ENCODE results near the gene ZMYND11. TPM values are rescaled to one million over a fixed set of nuclear protein-coding genes. Genes with fewer than 3 reads are reported as not detected.

The ZMYND11 gene
- 37.0 and 41.4 TPM in 2 replicates for polyA plus RNA-seq (2014; cell fraction: cytosol; rRNA removed)
- polyA plus RNA-seq (2014; cell fraction: nucleus; rRNA removed): 42.4 and 46.0 TPM in 2 replicates

DNA sequence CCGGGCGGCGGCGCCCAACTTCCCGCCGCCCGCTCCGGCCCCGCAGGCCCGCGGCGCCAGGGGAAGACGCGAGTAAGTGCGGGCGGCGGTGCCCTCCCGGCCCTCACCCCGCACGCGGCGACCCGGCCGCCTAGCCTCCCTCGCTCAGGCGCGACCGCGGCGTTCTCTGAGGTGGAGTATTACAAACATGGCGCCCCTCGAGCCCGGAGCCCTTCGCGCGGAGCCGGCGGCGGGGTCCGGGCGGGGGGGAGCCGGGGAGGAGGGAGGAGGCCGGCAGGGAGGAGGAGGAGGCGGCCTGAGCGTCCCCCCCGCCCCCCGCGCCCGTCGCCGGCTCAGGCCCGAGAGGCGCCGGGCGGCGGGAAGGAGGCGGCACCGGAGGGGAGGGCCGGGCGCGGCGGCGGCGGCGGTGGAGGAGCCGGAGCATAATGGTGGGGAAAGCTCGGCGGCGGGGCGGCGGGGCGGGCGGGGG is at the start of gene ZMYND11:
Gene ZMYND11, plus strand, starts transcription at position 324 of the 469 bp plus-strand sequence. CDS start 44,558 bp downstream, outside the sequence.
- DNase-seq (ENCODE audit: low spot score): peak; percentile 57

GRCh38 chr10:86031-86430 is 49.2 kb upstream of the ZMYND11 start:
- no peak for DNase-seq (ENCODE audit: low spot score)

DNA sequence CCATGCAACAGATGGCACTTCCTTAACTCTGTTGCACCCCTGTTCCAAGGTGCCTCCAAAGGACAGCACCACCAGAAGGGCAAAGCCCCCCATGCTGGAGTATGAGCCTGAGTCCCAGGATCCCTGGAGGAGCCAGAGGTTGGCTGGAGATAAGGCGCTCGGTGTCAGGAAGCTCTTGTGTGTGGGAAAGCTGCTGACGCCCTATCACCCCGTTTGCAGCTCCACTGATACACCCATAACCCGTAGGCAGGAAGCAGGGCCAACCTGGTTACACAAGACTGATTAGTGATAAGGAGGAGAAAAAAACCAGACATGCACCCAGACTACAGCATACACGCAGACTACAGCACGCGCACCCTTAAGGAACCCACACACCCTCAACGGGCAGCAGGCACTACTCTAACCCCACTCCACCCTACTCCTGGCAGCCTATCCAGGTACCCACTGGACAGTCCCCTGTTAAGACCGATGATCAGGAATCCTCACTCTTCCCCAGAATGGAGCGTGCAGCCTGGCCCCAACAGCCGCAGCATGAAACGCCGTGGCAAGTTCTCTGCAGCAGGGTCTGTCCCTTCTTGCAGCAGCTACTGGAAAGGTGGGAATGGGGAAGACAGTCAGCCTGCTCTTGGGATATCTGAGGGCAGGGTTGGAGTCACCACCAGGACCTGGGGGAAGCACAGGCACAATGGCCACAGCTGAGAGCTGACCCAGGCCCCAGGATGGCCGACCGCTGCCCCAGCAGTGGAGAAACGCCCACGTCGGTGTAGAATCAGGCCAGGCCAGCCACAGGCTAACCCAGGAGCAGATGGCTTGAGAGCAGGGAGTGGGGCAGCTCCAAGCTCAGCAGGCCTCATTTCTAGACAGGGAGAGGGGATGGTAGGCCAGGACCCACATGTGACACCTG is 47.8 kb upstream of the ZMYND11 start:
- peak; percentile 93 for DNase-seq (ENCODE audit: low spot score)

DNA sequence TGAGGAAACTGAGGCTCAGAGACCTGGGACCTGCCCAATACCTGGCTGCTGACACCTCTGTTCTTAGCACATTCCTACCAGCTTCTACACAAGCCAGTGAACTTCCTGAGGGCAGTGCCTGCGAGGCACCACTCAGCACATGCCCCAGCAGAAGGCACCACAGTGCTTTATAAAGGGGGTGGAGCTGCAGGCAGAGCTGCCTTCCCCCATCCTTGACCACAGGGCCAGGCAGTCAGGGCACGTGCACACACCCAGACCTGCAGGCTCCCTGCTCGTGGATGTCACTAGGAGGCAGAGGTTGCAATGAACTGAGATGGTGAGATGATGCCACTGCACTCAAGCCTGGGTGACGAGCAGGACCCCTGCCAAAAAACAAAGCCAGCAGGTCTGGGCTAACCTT is 47.0 kb upstream of the ZMYND11 start:
- peak; percentile 79 for DNase-seq (ENCODE audit: low spot score)

DNA sequence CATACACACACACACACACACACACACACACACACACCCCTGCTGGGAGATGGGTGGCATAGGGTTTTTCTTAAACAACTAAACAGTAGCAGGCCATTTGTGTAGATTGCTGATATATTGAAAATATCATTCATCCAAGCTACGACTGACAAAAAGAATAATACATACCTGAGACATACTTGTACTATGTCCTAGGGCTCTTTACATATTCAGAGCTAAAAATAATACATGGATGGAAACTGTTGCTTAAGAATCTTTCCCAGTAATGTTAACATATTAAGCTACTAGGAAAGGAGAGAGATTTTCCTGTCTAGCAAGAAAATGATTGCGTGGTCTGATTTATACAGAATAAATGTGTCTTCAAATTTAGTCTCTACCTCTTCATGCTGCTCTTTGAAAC is 46.0 kb upstream of the ZMYND11 start:
- no peak for DNase-seq (ENCODE audit: low spot score)

- no peak for DNase-seq (ENCODE audit: low spot score)
Measured at GRCh38 chr10:90161-90560, 45.1 kb upstream of the ZMYND11 start.

DNA sequence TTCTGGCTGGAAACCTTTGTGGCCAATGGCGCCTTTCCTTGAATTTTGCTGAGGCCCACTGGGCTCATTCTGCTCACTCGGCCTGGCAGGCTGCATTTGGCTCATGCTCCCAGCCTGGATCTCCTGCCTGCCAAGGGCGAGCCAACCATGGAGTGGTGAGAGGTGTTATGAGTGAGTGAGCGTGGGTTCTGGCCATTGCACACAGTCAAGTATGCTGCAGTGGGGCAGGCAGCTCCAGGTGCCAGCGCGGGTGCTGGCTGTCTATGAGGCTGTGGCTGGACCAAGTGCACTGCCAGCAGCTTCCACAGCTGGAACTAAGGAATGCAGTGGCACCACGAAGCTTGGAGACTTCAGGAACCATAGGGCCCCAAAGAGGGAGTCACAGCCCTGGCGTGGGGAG is 43.9 kb upstream of the ZMYND11 start:
- DNase-seq (ENCODE audit: low spot score): no peak

DNA sequence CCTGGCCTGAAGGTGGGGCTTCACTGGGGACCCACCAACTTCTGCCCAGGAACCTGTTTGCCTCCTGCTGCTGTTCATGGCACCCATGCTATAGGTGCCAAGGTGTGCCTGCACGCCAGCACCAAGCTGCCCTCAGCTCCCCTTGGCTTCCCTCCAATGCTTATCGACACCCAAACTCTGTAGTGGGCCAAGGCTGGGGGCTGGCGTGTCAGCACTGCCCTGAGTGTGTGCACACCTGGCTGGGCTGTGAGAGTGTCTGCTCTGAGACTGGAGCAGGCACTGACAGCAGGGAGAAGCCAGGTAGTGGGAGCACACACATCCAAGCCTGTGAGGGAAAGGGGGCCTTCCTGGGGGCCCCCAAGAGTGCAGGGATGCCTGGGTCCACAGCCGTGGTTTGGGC is 43.1 kb upstream of the ZMYND11 start:
- no peak for DNase-seq (ENCODE audit: low spot score)

- DNase-seq (ENCODE audit: low spot score): no peak
Measured at GRCh38 chr10:92846-93245, 42.4 kb upstream of the ZMYND11 start.

DNA sequence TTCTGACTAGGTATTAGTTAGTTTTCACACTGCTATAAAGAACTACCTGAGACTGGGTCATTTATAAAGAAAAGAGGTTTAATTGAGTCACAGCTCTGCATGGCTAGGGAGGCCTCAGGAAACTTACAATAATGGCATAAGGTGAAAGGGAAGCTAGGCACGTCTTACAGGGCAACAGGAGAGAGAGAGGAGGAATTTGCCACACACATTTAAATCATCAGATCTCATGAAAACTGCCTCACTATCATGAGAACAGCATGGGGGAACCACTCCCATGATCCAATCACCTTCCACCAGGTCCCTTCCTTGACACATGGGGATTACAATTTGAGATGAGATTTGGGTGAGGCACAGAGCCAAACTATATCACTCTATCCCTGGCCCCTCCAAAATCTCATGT is 40.6 kb upstream of the ZMYND11 start:
- no peak for DNase-seq (ENCODE audit: low spot score)

DNA sequence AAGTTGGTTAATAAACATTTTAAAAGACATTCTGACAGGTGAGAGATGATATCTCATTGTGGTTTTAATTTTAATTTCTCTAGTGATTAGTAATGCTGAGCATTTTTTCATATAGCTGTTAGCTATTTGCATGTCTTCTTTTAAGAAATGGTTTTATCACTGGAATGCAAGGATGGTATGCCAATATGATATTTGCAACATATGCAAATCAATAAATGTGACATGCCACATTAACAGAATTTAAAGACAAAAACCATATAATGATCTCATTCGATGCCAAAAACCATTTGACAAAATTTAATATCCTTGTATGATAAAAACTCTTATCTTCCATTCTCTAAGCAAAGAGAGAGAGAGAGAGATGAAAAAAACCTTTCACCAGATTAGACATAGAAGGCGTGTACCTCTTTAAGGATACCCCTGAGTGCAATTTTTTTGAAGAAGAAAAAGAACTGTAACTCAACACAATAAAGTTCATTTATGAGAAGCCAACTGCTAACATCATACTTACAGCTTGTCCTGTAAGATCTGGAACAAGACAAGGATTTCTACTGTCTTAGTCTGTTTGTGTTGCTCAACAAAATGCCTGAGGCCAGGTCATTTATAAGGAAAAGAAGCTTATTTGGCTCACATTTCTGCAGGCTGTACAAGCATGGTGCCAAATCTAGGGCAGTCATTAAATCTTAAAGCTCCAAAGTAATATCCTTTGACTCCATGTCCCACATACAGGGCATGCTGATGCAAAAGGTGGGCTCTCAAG is 39.7 kb upstream of the ZMYND11 start:
- no peak for DNase-seq (ENCODE audit: low spot score)

GRCh38 chr10:96466-96865 is 38.8 kb upstream of the ZMYND11 start:
- no peak for DNase-seq (ENCODE audit: low spot score)

GRCh38 chr10:104416-104815 is 30.8 kb upstream of the ZMYND11 start:
- no peak for DNase-seq (ENCODE audit: low spot score)

GRCh38 chr10:104862-105565 is 30.2 kb upstream of the ZMYND11 start:
- no peak for DNase-seq (ENCODE audit: low spot score)

DNA sequence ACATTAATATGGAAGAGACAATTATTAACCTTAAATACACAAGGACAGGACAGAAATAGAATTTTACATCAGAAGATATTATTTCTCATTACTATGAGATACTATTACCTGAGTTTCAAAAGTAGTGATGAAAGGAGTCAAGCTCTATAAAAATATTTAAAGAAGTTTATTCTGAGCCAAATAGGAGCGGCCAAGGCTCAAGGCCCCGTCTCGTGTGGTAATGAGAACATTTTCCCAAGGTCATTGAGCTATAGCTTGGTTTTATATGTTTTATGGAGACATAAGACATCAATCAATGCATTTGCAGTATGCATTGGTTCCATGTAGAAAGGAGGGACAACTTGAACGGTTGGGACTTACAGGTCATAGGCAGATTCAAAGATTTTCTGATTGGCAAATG is 29.4 kb upstream of the ZMYND11 start:
- no peak for DNase-seq (ENCODE audit: low spot score)

GRCh38 chr10:106740-107139 is 28.5 kb upstream of the ZMYND11 start:
- DNase-seq (ENCODE audit: low spot score): no peak

- no peak for DNase-seq (ENCODE audit: low spot score)
Measured at GRCh38 chr10:112246-112645, 23.0 kb upstream of the ZMYND11 start.

GRCh38 chr10:124874-125273 is 10.4 kb upstream of the ZMYND11 start:
- peak; percentile 83 for DNase-seq (ENCODE audit: low spot score)

DNA sequence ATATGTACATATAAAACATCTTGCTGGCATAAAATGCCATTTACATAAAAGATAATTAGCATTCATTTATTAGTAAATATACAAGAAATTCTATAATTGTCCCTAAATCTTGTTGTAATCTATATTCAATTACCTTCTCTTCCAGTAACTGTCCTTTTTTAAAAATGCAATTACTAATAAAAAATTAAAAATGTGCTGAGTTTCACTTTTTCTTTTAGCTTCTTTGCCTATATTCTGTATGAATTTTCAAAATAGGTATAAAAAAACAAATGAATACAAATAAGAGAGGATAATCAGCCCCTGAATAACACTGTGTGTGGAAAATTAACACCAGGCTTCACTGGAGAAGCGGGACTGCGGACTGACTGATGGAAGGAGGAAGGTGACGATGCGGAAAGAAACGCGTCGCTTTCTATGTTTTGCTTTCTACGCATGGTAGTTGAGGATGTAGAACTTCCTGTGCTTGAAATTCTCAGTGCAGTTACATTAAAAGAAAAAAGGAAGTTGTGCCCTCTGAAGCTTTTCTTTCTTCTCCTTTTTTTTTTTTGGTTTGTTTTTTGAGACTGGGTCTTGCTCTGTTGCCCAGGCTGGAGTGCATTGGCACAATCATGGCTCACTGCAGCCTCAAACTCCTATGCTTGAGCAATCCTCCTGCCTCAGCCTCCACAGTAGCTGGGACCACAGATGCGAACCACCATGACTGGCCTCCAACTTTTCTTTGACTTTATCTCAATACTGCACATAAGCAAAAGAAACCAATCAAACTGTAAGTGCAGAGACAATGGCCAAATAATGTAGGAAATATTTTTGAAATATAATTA is 7.4 kb upstream of the ZMYND11 start:
- DNase-seq (ENCODE audit: low spot score): no peak

DNA sequence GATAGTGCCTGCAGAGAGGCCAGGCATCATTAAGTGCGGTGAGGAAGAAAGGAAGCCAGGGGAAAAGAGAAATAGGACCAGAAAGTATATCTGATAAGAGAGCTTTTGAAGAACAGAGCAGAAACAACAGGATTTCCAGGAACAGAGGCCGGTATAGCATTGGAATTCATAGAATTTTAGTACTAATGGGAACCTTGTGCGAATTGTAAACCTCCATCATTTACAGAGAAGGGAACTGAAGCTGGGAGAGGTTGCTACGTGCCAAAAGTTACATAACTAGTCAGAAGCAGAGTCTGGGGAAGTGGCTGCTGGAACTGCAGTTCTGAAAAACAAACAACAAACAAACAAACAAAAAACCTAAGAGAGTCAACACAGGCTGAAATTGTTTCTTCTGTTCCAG is 5.4 kb upstream of the ZMYND11 start:
- DNase-seq (ENCODE audit: low spot score): no peak
